Peyer's patch (tissue), 4 donors: ENCODE measurements around the gene ZNF275.

Experiments used
- POLR2A ChIP-seq, 2 donors: fragments of 450-650 bp; IDR thresholded peaks; one replicate each; pipeline ENCODE4 v1.5.1; 2017; ENCODE audit warnings: antibody characterized with exemption in 2 of 2, mild to moderate bottlenecking in 2 of 2, moderate library complexity in 2 of 2
- TF ChIP-seq, protein P1 (sequence below), 6 experiments: fragments of 450-650 bp in 4 of 6; fragments of 200-600 bp in 2 of 6; sonication (generic) in 1 of 6; IDR thresholded peaks; one replicate each; pipeline ENCODE4 v1.5.1; 2017 to 2019; ENCODE audit warnings: antibody characterized with exemption in 6 of 6, mild to moderate bottlenecking in 3 of 6, moderate library complexity in 1 of 6

DNA sequence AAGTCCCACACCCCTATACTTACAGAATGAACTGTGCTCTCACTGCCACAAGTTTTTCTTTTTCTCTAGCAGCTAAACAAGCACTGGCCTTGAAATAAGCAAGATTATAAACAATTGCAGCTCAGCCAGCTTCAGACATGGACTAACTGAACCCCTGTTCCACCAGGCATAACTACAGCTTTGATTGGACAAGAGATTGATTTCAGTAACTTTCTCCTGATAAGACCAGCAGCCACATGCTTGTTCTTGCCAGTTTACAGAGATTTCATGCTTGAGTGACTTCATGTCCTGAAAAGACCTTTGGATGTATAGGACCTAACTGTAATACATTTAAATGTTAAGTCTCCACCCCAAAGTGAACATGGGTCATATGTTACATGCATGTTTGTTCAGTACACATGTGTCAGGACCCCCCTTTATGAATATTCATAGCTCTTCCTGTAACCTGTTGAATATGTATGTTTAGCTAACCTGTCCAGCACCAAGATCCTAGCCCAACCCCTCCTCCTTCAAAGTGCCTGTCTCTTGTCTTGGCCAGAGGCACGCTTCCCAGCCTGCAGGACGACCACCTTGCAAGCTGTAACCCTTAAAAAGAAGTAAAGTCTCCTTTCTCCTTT, 27.9 kb downstream of the ZNF275 start:
- TF ChIP-seq, protein P1, sequence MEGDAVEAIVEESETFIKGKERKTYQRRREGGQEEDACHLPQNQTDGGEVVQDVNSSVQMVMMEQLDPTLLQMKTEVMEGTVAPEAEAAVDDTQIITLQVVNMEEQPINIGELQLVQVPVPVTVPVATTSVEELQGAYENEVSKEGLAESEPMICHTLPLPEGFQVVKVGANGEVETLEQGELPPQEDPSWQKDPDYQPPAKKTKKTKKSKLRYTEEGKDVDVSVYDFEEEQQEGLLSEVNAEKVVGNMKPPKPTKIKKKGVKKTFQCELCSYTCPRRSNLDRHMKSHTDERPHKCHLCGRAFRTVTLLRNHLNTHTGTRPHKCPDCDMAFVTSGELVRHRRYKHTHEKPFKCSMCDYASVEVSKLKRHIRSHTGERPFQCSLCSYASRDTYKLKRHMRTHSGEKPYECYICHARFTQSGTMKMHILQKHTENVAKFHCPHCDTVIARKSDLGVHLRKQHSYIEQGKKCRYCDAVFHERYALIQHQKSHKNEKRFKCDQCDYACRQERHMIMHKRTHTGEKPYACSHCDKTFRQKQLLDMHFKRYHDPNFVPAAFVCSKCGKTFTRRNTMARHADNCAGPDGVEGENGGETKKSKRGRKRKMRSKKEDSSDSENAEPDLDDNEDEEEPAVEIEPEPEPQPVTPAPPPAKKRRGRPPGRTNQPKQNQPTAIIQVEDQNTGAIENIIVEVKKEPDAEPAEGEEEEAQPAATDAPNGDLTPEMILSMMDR (IDR thresholded peaks at IDR 0.05): no peak
- no peak for TF ChIP-seq POLR2A (IDR thresholded peaks at IDR 0.05)
